HEK293 (cell line): ENCODE measurements around the gene RDX.

Experiments used
- PRDM1 ChIP-seq: fragments of 450-650 bp; formaldehyde crosslinking; IDR thresholded peaks from 2 replicates; pipeline ENCODE4; 2016; ENCODE audit warnings: missing biosample characterization, missing genetic modification characterization
- TCF7L2 ChIP-seq: IDR thresholded peaks from 2 replicates; pipeline ENCODE4 v1.6.1; 2011; ENCODE audit warnings: low read depth, mild to moderate bottlenecking, inconsistent platforms, low read length, moderate library complexity, borderline replicate concordance
- ZBTB20 ChIP-seq: fragments of 450-650 bp; formaldehyde crosslinking; IDR thresholded peaks from 2 replicates; pipeline ENCODE4 v1.5.1; 2016; ENCODE audit warnings: missing biosample characterization, missing genetic modification characterization
- ZNF114 ChIP-seq: fragments of 450-650 bp; formaldehyde crosslinking; IDR thresholded peaks from 2 replicates; pipeline ENCODE4 v1.5.0; 2017; ENCODE audit warnings: missing biosample characterization, missing genetic modification characterization
- ZNF140 ChIP-seq: fragments of 450-650 bp; formaldehyde crosslinking; IDR thresholded peaks from 2 replicates; pipeline ENCODE4 v1.5.1; 2016; ENCODE audit warnings: missing biosample characterization, missing genetic modification characterization
- ZNF24 ChIP-seq: fragments of 450-650 bp; formaldehyde crosslinking; IDR thresholded peaks from 2 replicates; pipeline ENCODE4 v1.5.1; 2016; ENCODE audit warnings: missing biosample characterization, missing genetic modification characterization
- ZNF521 ChIP-seq: fragments of 450-650 bp; formaldehyde crosslinking; IDR thresholded peaks from 2 replicates; pipeline ENCODE4 v1.5.1; 2017; ENCODE audit warnings: missing biosample characterization, mild to moderate bottlenecking, missing genetic modification characterization
- ZNF549 ChIP-seq: fragments of 450-650 bp; IDR thresholded peaks from 2 replicates; pipeline ENCODE4 v1.5.1; 2018; ENCODE audit warnings: missing biosample characterization, missing genetic modification characterization, mild to moderate bottlenecking, inconsistent platforms, moderate library complexity
- ZNF558 ChIP-seq: fragments of 450-650 bp; formaldehyde crosslinking; IDR thresholded peaks from 2 replicates; pipeline ENCODE4 v1.5.1; 2016; ENCODE audit warnings: missing biosample characterization, missing genetic modification characterization
- ZNF776 ChIP-seq: fragments of 450-650 bp; formaldehyde crosslinking; IDR thresholded peaks from 2 replicates; pipeline ENCODE4 v1.5.0; 2017; ENCODE audit warnings: missing biosample characterization, missing genetic modification characterization, borderline replicate concordance
- ZXDB ChIP-seq: fragments of 450-650 bp; formaldehyde crosslinking; IDR thresholded peaks from 2 replicates; pipeline ENCODE4 v1.5.1; 2016; ENCODE audit warnings: missing biosample characterization, missing genetic modification characterization
- TF ChIP-seq, protein P1 (sequence below): fragments of 450-650 bp; formaldehyde crosslinking; IDR thresholded peaks from 2 replicates; pipeline ENCODE4 v1.5.1; 2017; ENCODE audit warnings: missing biosample characterization, missing genetic modification characterization
- TF ChIP-seq, protein P2 (sequence below): fragments of 450-650 bp; formaldehyde crosslinking; IDR thresholded peaks from 2 replicates; pipeline ENCODE4 v1.5.1; 2016; ENCODE audit warnings: missing biosample characterization, missing genetic modification characterization

DNA sequence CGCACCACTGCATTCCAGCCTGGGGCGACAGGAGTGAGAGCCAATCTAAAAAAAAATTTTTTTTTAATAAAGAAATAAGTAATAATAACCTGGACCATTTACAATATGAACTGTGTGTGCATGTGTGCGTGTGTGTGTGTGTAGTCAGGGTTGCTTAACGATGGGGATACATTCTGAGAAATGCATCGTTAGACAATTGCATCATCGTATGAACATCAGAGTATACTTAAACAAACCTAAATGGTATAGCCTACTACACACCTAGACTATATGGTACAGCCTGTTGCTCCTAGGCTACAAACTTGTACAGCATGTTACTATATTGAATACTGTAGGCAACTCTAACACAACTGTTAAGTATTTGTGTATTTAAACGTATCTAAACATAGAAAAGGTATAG, 26.4 kb downstream of the RDX start:
- no peak for TF ChIP-seq ZNF140 (tag by site-specific recombination)
- no peak for TF ChIP-seq ZNF24 (tag by site-specific recombination)
- TF ChIP-seq, protein P1, sequence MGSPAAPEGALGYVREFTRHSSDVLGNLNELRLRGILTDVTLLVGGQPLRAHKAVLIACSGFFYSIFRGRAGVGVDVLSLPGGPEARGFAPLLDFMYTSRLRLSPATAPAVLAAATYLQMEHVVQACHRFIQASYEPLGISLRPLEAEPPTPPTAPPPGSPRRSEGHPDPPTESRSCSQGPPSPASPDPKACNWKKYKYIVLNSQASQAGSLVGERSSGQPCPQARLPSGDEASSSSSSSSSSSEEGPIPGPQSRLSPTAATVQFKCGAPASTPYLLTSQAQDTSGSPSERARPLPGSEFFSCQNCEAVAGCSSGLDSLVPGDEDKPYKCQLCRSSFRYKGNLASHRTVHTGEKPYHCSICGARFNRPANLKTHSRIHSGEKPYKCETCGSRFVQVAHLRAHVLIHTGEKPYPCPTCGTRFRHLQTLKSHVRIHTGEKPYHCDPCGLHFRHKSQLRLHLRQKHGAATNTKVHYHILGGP = no peak
- TF ChIP-seq ZNF549 = no peak
- TF ChIP-seq ZNF114 (tag by site-specific recombination) = no peak
- TF ChIP-seq, protein P2, sequence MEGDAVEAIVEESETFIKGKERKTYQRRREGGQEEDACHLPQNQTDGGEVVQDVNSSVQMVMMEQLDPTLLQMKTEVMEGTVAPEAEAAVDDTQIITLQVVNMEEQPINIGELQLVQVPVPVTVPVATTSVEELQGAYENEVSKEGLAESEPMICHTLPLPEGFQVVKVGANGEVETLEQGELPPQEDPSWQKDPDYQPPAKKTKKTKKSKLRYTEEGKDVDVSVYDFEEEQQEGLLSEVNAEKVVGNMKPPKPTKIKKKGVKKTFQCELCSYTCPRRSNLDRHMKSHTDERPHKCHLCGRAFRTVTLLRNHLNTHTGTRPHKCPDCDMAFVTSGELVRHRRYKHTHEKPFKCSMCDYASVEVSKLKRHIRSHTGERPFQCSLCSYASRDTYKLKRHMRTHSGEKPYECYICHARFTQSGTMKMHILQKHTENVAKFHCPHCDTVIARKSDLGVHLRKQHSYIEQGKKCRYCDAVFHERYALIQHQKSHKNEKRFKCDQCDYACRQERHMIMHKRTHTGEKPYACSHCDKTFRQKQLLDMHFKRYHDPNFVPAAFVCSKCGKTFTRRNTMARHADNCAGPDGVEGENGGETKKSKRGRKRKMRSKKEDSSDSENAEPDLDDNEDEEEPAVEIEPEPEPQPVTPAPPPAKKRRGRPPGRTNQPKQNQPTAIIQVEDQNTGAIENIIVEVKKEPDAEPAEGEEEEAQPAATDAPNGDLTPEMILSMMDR (tag by site-specific recombination) = no peak
- TF ChIP-seq PRDM1 = no peak
- TF ChIP-seq ZBTB20 (tag by site-specific recombination) = no peak
- no peak for TF ChIP-seq ZNF776 (tag by site-specific recombination)
- TF ChIP-seq TCF7L2 = no peak
- TF ChIP-seq ZNF558 (tag by site-specific recombination) = no peak
- no peak for TF ChIP-seq ZXDB (tag by site-specific recombination)
- TF ChIP-seq ZNF521 (tag by site-specific recombination) = no peak
